ENCODE results near the gene TMEM126A.
"Not testable (repeated sequence)": the region's sequence is repeated elsewhere in the genome, so short reads cannot be mapped to it uniquely, and the experiment has no call there.

DNA sequence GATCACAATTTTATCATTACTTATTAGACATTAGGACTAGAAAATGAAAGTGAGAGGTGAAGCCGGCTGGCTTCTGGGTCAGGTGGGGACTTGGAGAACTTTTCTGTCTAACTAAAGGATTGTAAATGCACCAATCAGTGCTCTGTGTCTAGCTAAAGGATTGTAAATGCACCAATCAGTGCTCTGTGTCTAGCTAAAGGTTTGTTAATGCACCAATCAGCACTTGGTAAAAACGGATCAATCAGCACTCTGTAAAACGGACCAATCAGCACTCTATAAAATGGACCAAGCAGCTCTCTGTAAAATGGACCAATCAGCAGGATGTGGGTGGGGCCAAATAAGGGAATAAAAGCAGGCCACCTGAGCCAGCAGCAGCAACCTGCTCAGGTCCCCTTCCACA is 41.5 kb upstream of the TMEM126A start:
- TF ChIP-seq, protein P1, sequence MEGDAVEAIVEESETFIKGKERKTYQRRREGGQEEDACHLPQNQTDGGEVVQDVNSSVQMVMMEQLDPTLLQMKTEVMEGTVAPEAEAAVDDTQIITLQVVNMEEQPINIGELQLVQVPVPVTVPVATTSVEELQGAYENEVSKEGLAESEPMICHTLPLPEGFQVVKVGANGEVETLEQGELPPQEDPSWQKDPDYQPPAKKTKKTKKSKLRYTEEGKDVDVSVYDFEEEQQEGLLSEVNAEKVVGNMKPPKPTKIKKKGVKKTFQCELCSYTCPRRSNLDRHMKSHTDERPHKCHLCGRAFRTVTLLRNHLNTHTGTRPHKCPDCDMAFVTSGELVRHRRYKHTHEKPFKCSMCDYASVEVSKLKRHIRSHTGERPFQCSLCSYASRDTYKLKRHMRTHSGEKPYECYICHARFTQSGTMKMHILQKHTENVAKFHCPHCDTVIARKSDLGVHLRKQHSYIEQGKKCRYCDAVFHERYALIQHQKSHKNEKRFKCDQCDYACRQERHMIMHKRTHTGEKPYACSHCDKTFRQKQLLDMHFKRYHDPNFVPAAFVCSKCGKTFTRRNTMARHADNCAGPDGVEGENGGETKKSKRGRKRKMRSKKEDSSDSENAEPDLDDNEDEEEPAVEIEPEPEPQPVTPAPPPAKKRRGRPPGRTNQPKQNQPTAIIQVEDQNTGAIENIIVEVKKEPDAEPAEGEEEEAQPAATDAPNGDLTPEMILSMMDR (IDR thresholded peaks at IDR 0.05) = not testable (repeated sequence)
- TF ChIP-seq POLR2A (IDR thresholded peaks at IDR 0.05) = not testable (repeated sequence)

All from adrenal gland (tissue), 5 donors.